HCT116 (cell line): ENCODE data around the gene GRK5.

Experiments
- EZH2 ChIP-seq: fragments of 200-600 bp; sonication (generic); IDR thresholded peaks from 2 replicates; pipeline ENCODE4 v1.6.1; 2017; ENCODE audit warnings: antibody characterized with exemption, mixed run types
- POLR2A ChIP-seq: IDR thresholded peaks from 2 replicates; pipeline ENCODE4 v1.7.0; 2011; ENCODE audit warnings: borderline replicate concordance; ENCODE audit not compliant: insufficient read depth, insufficient read length; ENCODE audit errors: extremely low read depth
- POLR2AphosphoS5 ChIP-seq: IDR thresholded peaks from 2 replicates; pipeline ENCODE4 v1.6.1; 2011; ENCODE audit warnings: mild to moderate bottlenecking, low read depth, low read length, moderate library complexity
- REST ChIP-seq: IDR thresholded peaks from 2 replicates; pipeline ENCODE4 v1.6.1; 2012; ENCODE audit warnings: low read depth
- SIN3A ChIP-seq: IDR thresholded peaks from 2 replicates; pipeline ENCODE4 v1.6.1; 2012; ENCODE audit warnings: low read depth
- YY1 ChIP-seq: IDR thresholded peaks from 2 replicates; pipeline ENCODE4 v1.6.1; 2011; ENCODE audit warnings: low read length, low read depth, moderate library complexity, mild to moderate bottlenecking; ENCODE audit not compliant: insufficient replicate concordance; ENCODE audit errors: extremely low read depth
- ZFX ChIP-seq: fragments of 450-650 bp; IDR thresholded peaks from 2 replicates; pipeline ENCODE4 v1.6.1; 2017
- ZNF274 ChIP-seq: fragments of 200-500 bp; sonication (Bioruptor generic); IDR thresholded peaks from 2 replicates; pipeline ENCODE4 v1.6.1; 2014; ENCODE audit warnings: mild to moderate bottlenecking, low read depth, low read length, inconsistent platforms
- TF ChIP-seq, protein P1 (sequence below), 3 experiments: fragments of 200-600 bp in 1 of 3; sonication (generic) in 1 of 3; IDR thresholded peaks in 2 of 3; conservative IDR thresholded peaks in 1 of 3; 2 replicates each; pipeline ENCODE4 v1.5.1; 2012 to 2017; ENCODE audit warnings: low read depth in 2 of 3, low read length in 2 of 3, antibody characterized with exemption in 1 of 3, borderline replicate concordance in 1 of 3, control low read depth in 1 of 3, mild to moderate bottlenecking in 1 of 3, mixed read lengths in 1 of 3, mixed run types in 1 of 3, moderate library complexity in 1 of 3; ENCODE audit not compliant: insufficient read depth in 1 of 3

- TF ChIP-seq YY1: no peak
- no peak for TF ChIP-seq POLR2AphosphoS5
- TF ChIP-seq, protein P1, sequence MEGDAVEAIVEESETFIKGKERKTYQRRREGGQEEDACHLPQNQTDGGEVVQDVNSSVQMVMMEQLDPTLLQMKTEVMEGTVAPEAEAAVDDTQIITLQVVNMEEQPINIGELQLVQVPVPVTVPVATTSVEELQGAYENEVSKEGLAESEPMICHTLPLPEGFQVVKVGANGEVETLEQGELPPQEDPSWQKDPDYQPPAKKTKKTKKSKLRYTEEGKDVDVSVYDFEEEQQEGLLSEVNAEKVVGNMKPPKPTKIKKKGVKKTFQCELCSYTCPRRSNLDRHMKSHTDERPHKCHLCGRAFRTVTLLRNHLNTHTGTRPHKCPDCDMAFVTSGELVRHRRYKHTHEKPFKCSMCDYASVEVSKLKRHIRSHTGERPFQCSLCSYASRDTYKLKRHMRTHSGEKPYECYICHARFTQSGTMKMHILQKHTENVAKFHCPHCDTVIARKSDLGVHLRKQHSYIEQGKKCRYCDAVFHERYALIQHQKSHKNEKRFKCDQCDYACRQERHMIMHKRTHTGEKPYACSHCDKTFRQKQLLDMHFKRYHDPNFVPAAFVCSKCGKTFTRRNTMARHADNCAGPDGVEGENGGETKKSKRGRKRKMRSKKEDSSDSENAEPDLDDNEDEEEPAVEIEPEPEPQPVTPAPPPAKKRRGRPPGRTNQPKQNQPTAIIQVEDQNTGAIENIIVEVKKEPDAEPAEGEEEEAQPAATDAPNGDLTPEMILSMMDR (IDR thresholded peaks at IDR 0.05 in 2 of 3, conservative IDR thresholded peaks at IDR 0.05 in 1 of 3; ENCODE audit: borderline replicate concordance in 1 of 3, insufficient read depth in 1 of 3, low read depth in 2 of 3, low read length in 2 of 3): no peak
- no peak for TF ChIP-seq POLR2A
- TF ChIP-seq ZNF274: no peak
- no peak for TF ChIP-seq EZH2
- TF ChIP-seq REST: no peak
- TF ChIP-seq ZFX: no peak
- no peak for TF ChIP-seq SIN3A
These were observed 172.2 kb downstream of the GRK5 start for GRCh38 chr10:119379466-119380071.
